CD14-positive monocyte (primary cell): ENCODE data around the gene TNFAIP8L3. TPM values are rescaled to one million over a fixed set of nuclear protein-coding genes. Genes with fewer than 3 reads are reported as not detected.

ENCODE experiments used
- DNase-seq, 3 donors: peaks; one replicate each; pipeline ENCODE4 v3.0.0-alpha.2; 2011 to 2022
- H2AFZ ChIP-seq: 2 replicates; pipeline ENCODE4 v1.6.0; 2012; ENCODE audit warnings: mild to moderate bottlenecking, low read depth, low read length, inconsistent platforms; ENCODE audit not compliant: insufficient read depth, poor library complexity, severe bottlenecking
- H3K27ac ChIP-seq, 2 donors: 1 replicate in 1 of 2; 2 replicates in 1 of 2; pipeline ENCODE4 v1.5.1; 2012 to 2013; ENCODE audit warnings: low read length in 2 of 2, control low read depth in 1 of 2, inconsistent platforms in 1 of 2, low read depth in 1 of 2, mild to moderate bottlenecking in 1 of 2
- H3K27me3 ChIP-seq, 2 donors: one replicate each; pipeline versions ENCODE4 v1.6.0 to v1.6.1; 2011 to 2013; ENCODE audit warnings: low read length in 2 of 2; ENCODE audit not compliant: control insufficient read depth in 2 of 2, insufficient read depth in 2 of 2
- H3K36me3 ChIP-seq, 2 donors: replicated peaks in 1 of 2; 1 replicate in 1 of 2; 2 replicates in 1 of 2; pipeline versions ENCODE4 v1.5.1 to v1.6.1; 2012 to 2013; ENCODE audit warnings: low read length in 2 of 2, control low read depth in 1 of 2, inconsistent platforms in 1 of 2, mild to moderate bottlenecking in 1 of 2; ENCODE audit not compliant: insufficient read depth in 2 of 2, control insufficient read depth in 1 of 2
- H3K4me1 ChIP-seq, 2 donors: 1 replicate in 1 of 2; 2 replicates in 1 of 2; pipeline versions ENCODE4 v1.5.1 to v1.6.1; 2012 to 2013; ENCODE audit warnings: low read length in 2 of 2, control low read depth in 1 of 2, inconsistent platforms in 1 of 2, mild to moderate bottlenecking in 1 of 2, moderate library complexity in 1 of 2; ENCODE audit not compliant: insufficient read depth in 2 of 2, control insufficient read depth in 1 of 2
- H3K4me2 ChIP-seq: replicated peaks from 2 replicates; pipeline ENCODE3; 2012; ENCODE audit warnings: low read length, moderate library complexity, mild to moderate bottlenecking; ENCODE audit not compliant: poor library complexity, severe bottlenecking; ENCODE audit errors: extremely low read depth
- H3K4me3 ChIP-seq, 3 experiments: fragments of 200-600 bp in 1 of 3; sonication (generic) in 1 of 3; replicated peaks in 1 of 3; 1 replicate in 2 of 3; 2 replicates in 1 of 3; pipeline ENCODE4 v1.5.1; 2011 to 2013; ENCODE audit warnings: low read length in 3 of 3, mild to moderate bottlenecking in 3 of 3, control low read depth in 2 of 3, low read depth in 2 of 3, inconsistent platforms in 1 of 3, moderate library complexity in 1 of 3
- H3K79me2 ChIP-seq: 2 replicates; pipeline ENCODE4 v1.6.0; 2012; ENCODE audit warnings: mild to moderate bottlenecking, control low read depth, inconsistent platforms, low read length, moderate library complexity; ENCODE audit not compliant: insufficient read depth
- H3K9ac ChIP-seq: 2 replicates; pipeline ENCODE4 v1.6.0; 2017; ENCODE audit warnings: low read length, mild to moderate bottlenecking; ENCODE audit not compliant: insufficient read depth, poor library complexity, severe bottlenecking
- H3K9me3 ChIP-seq, 2 donors: replicated peaks in 1 of 2; 1 replicate in 1 of 2; 2 replicates in 1 of 2; pipeline versions ENCODE4 v1.5.1 to v1.6.1; 2012 to 2013; ENCODE audit warnings: low read length in 2 of 2, control low read depth in 1 of 2; ENCODE audit not compliant: control insufficient read depth in 1 of 2, insufficient read depth in 1 of 2
- H4K20me1 ChIP-seq: 2 replicates; pipeline ENCODE4 v1.6.0; 2012; ENCODE audit warnings: mild to moderate bottlenecking, low read length, control low read depth, moderate library complexity; ENCODE audit not compliant: insufficient read depth
- H3K27ac Mint-ChIP-seq, 7 donors: one replicate each; pipeline ENCODE4 v1.8.0; 2020; ENCODE audit warnings: mild to moderate bottlenecking in 7 of 7, mixed read lengths in 7 of 7, moderate library complexity in 6 of 7, inconsistent platforms in 2 of 7
- H3K27me3 Mint-ChIP-seq, 3 donors: one replicate each; pipeline ENCODE4 v1.8.0; 2021 to 2022; ENCODE audit warnings: low read depth in 3 of 3, mild to moderate bottlenecking in 3 of 3, mixed read lengths in 3 of 3, moderate library complexity in 3 of 3, inconsistent platforms in 1 of 3
- H3K36me3 Mint-ChIP-seq, 2 donors: one replicate each; pipeline ENCODE4 v1.8.0; 2020; ENCODE audit warnings: mixed read lengths in 2 of 2, inconsistent platforms in 1 of 2, mild to moderate bottlenecking in 1 of 2
- H3K4me1 Mint-ChIP-seq: one replicate; pipeline ENCODE4 v1.8.0; 2020; ENCODE audit warnings: mild to moderate bottlenecking, mixed read lengths
- H3K4me3 Mint-ChIP-seq, 2 donors: one replicate each; pipeline ENCODE4 v1.8.0; 2020; ENCODE audit warnings: mild to moderate bottlenecking in 2 of 2, mixed read lengths in 2 of 2, moderate library complexity in 1 of 2
- H3K9me3 Mint-ChIP-seq, 7 donors: one replicate each; pipeline ENCODE4 v1.8.0; 2020 to 2022; ENCODE audit warnings: mixed read lengths in 7 of 7, mild to moderate bottlenecking in 6 of 7, moderate library complexity in 6 of 7, inconsistent platforms in 2 of 7
- whole genome bisulfite sequencing: methylation state at CpG from one replicate; pipeline ENCODE4 v1.1.5; 2013; ENCODE audit warnings: missing lambda C conversion rate; ENCODE audit not compliant: insufficient coverage; 5-methylcytosine and 5-hydroxymethylcytosine counted together
- intact Hi-C, 2 donors: fragments of 100-400 bp; cut with micrococcal nuclease; formaldehyde crosslinking; loops; one replicate each; pipeline versions ENCODE4 v1.15.0 to v1.15.1; 2023
- polyA plus RNA-seq, 3 donors: library from polyadenylated mRNA; depleted of rRNA in 1 of 3; unstranded in 2 of 3; stranded (reverse) in 1 of 3; fragments of 300-500 nt in 2 of 3; fragments of >200 nt in 1 of 3; fragmentation: Illumina TruSeq in 2 of 3; gene quantifications; 1 replicate in 2 of 3; 2 replicates in 1 of 3; pipeline ENCODE4 v1.2.3, GENCODE V29; 2012 to 2021
- TF ChIP-seq, protein P1 (sequence below): fragments of 200-600 bp; IDR thresholded peaks from one replicate; pipeline ENCODE4 v1.8.0; 2022; ENCODE audit warnings: antibody characterized with exemption, mild to moderate bottlenecking

The TNFAIP8L3 gene
- polyA plus RNA-seq, 3 donors, result not detected

DNA sequence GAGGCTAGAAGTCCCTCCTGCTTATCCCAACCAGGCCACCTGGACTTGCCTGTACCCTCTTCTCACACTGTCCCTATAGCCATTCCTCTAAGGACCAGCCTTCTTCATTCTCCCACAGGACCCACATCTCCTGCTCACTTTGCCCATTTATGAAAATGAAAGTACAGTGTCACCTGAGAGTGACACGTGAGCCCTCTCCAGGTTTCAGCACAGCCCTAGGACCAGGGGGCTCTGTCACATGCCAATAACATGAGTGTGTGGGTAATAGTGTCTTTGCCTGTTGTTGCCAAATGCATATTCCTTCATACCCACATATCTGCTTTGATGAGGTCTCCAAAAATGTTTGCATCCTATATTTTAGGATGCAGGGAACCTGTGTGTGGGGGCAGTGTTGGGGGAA is 42.3 kb upstream of the TNFAIP8L3 start:
- H3K27me3 Mint-ChIP-seq, result peaks cover 9 to 21% (median 12%) of the 10 kb centered on the region in 3 donors

DNA sequence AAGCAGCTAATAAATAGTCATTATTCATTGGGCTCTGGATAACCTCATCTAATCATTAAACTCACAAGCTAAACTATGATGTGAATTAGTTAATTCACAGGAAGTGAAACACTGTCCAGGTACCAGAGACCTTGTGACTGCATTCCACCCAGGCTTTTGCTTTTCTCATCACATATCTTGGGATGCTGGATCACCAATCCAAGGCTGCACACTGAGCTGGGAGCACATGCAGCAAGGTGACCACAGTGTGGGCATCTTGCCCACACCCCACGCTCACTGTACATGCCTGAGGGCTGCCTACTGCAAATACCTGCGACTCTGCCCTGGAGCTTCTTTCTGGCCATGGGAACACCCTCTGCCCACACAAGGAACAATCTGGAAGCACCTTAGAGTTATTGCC is 40.6 kb upstream of the TNFAIP8L3 start:
- no peaks in the 10 kb centered on the region for H3K36me3 ChIP-seq
- intact Hi-C loops, result no loop called here
- peaks cover 5 to 12% (median 10%) of the 10 kb centered on the region in 3 donors for H3K27me3 Mint-ChIP-seq
- DNase-seq, result no peak
- no peaks in the 10 kb centered on the region for H3K9me3 ChIP-seq
- peaks cover 0 to 7% of the 10 kb centered on the region in 2 donors for H3K4me1 ChIP-seq
- H3K27ac Mint-ChIP-seq, result no peak overlapping the region
- no peaks in the 10 kb centered on the region for H3K36me3 Mint-ChIP-seq
- peaks cover 0 to 8% (median 3%) of the 10 kb centered on the region in 7 donors for H3K9me3 Mint-ChIP-seq
- H3K4me3 Mint-ChIP-seq, result no peak overlapping the region
- no peak overlapping the region for H3K4me2 ChIP-seq
- H3K27me3 ChIP-seq, result peaks cover 0 to 3% of the 10 kb centered on the region in 2 donors
- H4K20me1 ChIP-seq, result no peaks in the 10 kb centered on the region
- no peak overlapping the region for H3K9ac ChIP-seq
- WGBS, result 90% methylated on average over 2 of the region's 2 CpGs
- TF ChIP-seq, protein P1, sequence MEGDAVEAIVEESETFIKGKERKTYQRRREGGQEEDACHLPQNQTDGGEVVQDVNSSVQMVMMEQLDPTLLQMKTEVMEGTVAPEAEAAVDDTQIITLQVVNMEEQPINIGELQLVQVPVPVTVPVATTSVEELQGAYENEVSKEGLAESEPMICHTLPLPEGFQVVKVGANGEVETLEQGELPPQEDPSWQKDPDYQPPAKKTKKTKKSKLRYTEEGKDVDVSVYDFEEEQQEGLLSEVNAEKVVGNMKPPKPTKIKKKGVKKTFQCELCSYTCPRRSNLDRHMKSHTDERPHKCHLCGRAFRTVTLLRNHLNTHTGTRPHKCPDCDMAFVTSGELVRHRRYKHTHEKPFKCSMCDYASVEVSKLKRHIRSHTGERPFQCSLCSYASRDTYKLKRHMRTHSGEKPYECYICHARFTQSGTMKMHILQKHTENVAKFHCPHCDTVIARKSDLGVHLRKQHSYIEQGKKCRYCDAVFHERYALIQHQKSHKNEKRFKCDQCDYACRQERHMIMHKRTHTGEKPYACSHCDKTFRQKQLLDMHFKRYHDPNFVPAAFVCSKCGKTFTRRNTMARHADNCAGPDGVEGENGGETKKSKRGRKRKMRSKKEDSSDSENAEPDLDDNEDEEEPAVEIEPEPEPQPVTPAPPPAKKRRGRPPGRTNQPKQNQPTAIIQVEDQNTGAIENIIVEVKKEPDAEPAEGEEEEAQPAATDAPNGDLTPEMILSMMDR, result no peak
- peaks cover 8% of the 10 kb centered on the region for H3K4me1 Mint-ChIP-seq
- H3K79me2 ChIP-seq, result no peaks in the 10 kb centered on the region
- no peak overlapping the region for H3K27ac ChIP-seq
- no peak overlapping the region for H3K4me3 ChIP-seq
- H2AFZ ChIP-seq, result no peak overlapping the region

More for the DNA sequence above, 42.3 kb upstream of the TNFAIP8L3 start:
- Mint-ChIP-seq H3K27ac (no peak overlapping the region), H3K9me3 (peaks cover 0 to 16% (median 5%) of the 10 kb centered on the region in 7 donors), H3K4me3 (no peak overlapping the region), H3K4me1 (peaks cover 8% of the 10 kb centered on the region), H3K36me3 (no peaks in the 10 kb centered on the region)
- TF ChIP-seq, protein P1, result no peak
- Histone ChIP-seq H4K20me1 (no peaks in the 10 kb centered on the region), H3K9me3 (no peaks in the 10 kb centered on the region), H3K79me2 (no peaks in the 10 kb centered on the region), H2AFZ (no peak overlapping the region), H3K27me3 (peaks cover 0 to 8% of the 10 kb centered on the region in 2 donors), H3K27ac (no peak overlapping the region), H3K4me2 (no peak overlapping the region), H3K4me1 (peaks cover 0 to 7% of the 10 kb centered on the region in 2 donors), H3K36me3 (no peaks in the 10 kb centered on the region), H3K4me3 (no peak overlapping the region), H3K9ac (no peak overlapping the region)
- WGBS, result no CpG with 5 or more reads among the region's 1 CpG
- intact Hi-C loops, result no loop called here
- no peak for DNase-seq
